Neural cell (in vitro differentiated cells): ENCODE data around the gene VEPH1. TPM values are rescaled to one million over a fixed set of nuclear protein-coding genes. Genes with fewer than 3 reads are reported as not detected.

ENCODE experiments used
- H2AFZ ChIP-seq: fragments of 200-600, 300-800 bp; sonication (generic), shearing (Covaris generic); 2 replicates; pipeline ENCODE4 v1.6.0; 2014; ENCODE audit warnings: low read depth, mild to moderate bottlenecking, antibody characterized with exemption, low read length, moderate library complexity
- H3F3A ChIP-seq: fragments of 200-600 bp; shearing (Covaris generic); 2 replicates; pipeline ENCODE4 v1.6.1; 2016; ENCODE audit warnings: mild to moderate bottlenecking, moderate library complexity, mixed read lengths, antibody characterized with exemption, low read length; ENCODE audit not compliant: insufficient read depth, poor library complexity, severe bottlenecking
- H3K27ac ChIP-seq: fragments of 200-600, 300-800 bp; sonication (generic), shearing (Covaris generic); 2 replicates; pipeline ENCODE4 v1.5.1; 2014; ENCODE audit warnings: mild to moderate bottlenecking, low read length, moderate library complexity
- H3K27me3 ChIP-seq: fragments of 300-800, 200-600 bp; sonication (generic), shearing (Covaris generic); 2 replicates; pipeline ENCODE4 v1.6.0; 2014; ENCODE audit warnings: mild to moderate bottlenecking, low read depth, low read length, moderate library complexity; ENCODE audit not compliant: insufficient read depth
- H3K36me3 ChIP-seq: fragments of 300-800, 200-600 bp; sonication (generic), shearing (Covaris generic); 2 replicates; pipeline ENCODE4 v1.5.1; 2014; ENCODE audit warnings: mild to moderate bottlenecking, antibody characterized with exemption, low read length, moderate library complexity; ENCODE audit not compliant: insufficient read depth
- H3K4me2 ChIP-seq: fragments of 300-800, 200-600 bp; sonication (generic), shearing (Covaris generic); 2 replicates; pipeline ENCODE4 v1.6.0; 2014; ENCODE audit warnings: mild to moderate bottlenecking, low read length
- H3K4me3 ChIP-seq: fragments of 300-800, 200-600 bp; sonication (generic), shearing (Covaris generic); 2 replicates; pipeline ENCODE4 v1.5.1; 2014; ENCODE audit warnings: mild to moderate bottlenecking, low read length, moderate library complexity
- H3K79me2 ChIP-seq: fragments of 200-600 bp; shearing (Covaris generic); replicated peaks from 2 replicates; pipeline ENCODE4 v1.6.0; 2014; ENCODE audit warnings: mild to moderate bottlenecking, low read length, moderate library complexity; ENCODE audit not compliant: insufficient read depth
- H3K9ac ChIP-seq: fragments of 300-800, 200-600 bp; sonication (generic), shearing (Covaris generic); 2 replicates; pipeline ENCODE4 v1.6.1; 2016; ENCODE audit warnings: mild to moderate bottlenecking, low read length, mixed read lengths
- H3K9me2 ChIP-seq: fragments of 200-600 bp; shearing (Covaris generic); 2 replicates; pipeline ENCODE4 v1.6.1; 2016; ENCODE audit warnings: mild to moderate bottlenecking, low read length, mixed read lengths; ENCODE audit not compliant: insufficient read depth
- H3K9me3 ChIP-seq: fragments of 200-600, 300-800 bp; sonication (generic), shearing (Covaris generic); 2 replicates; pipeline ENCODE4 v1.6.1; 2016; ENCODE audit warnings: mild to moderate bottlenecking, mixed run types, low read length, moderate library complexity, mixed read lengths
- H4K20me1 ChIP-seq: fragments of 200-600 bp; shearing (Covaris generic); 2 replicates; pipeline ENCODE4 v1.6.1; 2016; ENCODE audit warnings: mild to moderate bottlenecking, mixed run types; ENCODE audit not compliant: insufficient read depth
- EP300 ChIP-seq: fragments of 450-650 bp; conservative IDR thresholded peaks from 2 replicates; pipeline ENCODE4 v1.6.1; 2014; ENCODE audit warnings: antibody characterized with exemption, mild to moderate bottlenecking, moderate library complexity; ENCODE audit not compliant: poor library complexity, severe bottlenecking
- EZH2 ChIP-seq: fragments of 200-600, 300-800 bp; shearing (Covaris generic), sonication (generic); IDR thresholded peaks from 2 replicates; pipeline ENCODE4 v1.6.1; 2014; ENCODE audit warnings: antibody characterized with exemption, low read length, borderline replicate concordance, mild to moderate bottlenecking; ENCODE audit not compliant: insufficient read depth, poor library complexity, severe bottlenecking
- MXI1 ChIP-seq: fragments of 450-650 bp; conservative IDR thresholded peaks from 2 replicates; pipeline ENCODE4 v1.6.1; 2014; ENCODE audit warnings: antibody characterized with exemption, mild to moderate bottlenecking; ENCODE audit not compliant: poor library complexity, severe bottlenecking
- POLR2AphosphoS5 ChIP-seq: IDR thresholded peaks from 2 replicates; pipeline ENCODE4 v1.6.1; 2012
- RAD21 ChIP-seq: fragments of 450-650 bp; conservative IDR thresholded peaks from 2 replicates; pipeline ENCODE4 v1.6.1; 2014; ENCODE audit warnings: antibody characterized with exemption, mild to moderate bottlenecking, moderate library complexity
- SMC3 ChIP-seq: fragments of 450-650 bp; conservative IDR thresholded peaks from 2 replicates; pipeline ENCODE4 v1.6.1; 2014; ENCODE audit warnings: antibody characterized with exemption, mild to moderate bottlenecking, moderate library complexity; ENCODE audit not compliant: poor library complexity
- TAF1 ChIP-seq: IDR thresholded peaks from 2 replicates; pipeline ENCODE4 v1.6.1; 2012; ENCODE audit warnings: low read depth
- polyA plus RNA-seq: library from polyadenylated mRNA; depleted of rRNA; stranded (reverse); fragments of >200 nt; gene quantifications from 2 replicates; pipeline ENCODE4 v1.2.3, GENCODE V29; 2014
- TF ChIP-seq, protein P1 (sequence below): fragments of 450-650 bp; IDR thresholded peaks from 2 replicates; pipeline ENCODE4 v1.5.1; 2014; ENCODE audit warnings: antibody characterized with exemption, mild to moderate bottlenecking, moderate library complexity; ENCODE audit not compliant: poor library complexity, severe bottlenecking
- TF ChIP-seq, protein P2 (sequence below): IDR thresholded peaks from 2 replicates; pipeline ENCODE4 v1.6.1; 2012; ENCODE audit warnings: borderline replicate concordance

Gene VEPH1
- polyA plus RNA-seq, 1 donor from 2014 or later = 0.89 TPM

DNA sequence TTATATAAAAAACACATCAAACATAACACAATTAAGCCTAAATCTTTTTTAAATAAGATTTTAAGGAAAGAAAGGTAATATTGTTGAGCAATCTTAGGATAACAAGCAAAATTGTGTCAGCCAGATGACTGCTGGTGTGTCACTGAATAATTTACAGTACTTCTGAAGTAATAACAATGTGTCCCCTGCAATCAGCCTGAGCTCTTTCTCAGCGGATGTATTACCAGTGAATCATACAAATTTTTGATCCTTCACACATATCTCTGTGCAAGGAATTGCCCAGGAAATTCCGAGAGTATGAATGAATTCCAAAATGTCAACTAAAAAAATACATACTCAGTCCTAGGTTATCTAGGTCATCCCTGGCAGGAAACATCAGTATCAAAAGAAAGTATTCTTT, 143.2 kb downstream of the VEPH1 start:
- TF ChIP-seq POLR2AphosphoS5 = no peak
- TF ChIP-seq TAF1 = no peak
- no peak for TF ChIP-seq SMC3
- TF ChIP-seq, protein P1, sequence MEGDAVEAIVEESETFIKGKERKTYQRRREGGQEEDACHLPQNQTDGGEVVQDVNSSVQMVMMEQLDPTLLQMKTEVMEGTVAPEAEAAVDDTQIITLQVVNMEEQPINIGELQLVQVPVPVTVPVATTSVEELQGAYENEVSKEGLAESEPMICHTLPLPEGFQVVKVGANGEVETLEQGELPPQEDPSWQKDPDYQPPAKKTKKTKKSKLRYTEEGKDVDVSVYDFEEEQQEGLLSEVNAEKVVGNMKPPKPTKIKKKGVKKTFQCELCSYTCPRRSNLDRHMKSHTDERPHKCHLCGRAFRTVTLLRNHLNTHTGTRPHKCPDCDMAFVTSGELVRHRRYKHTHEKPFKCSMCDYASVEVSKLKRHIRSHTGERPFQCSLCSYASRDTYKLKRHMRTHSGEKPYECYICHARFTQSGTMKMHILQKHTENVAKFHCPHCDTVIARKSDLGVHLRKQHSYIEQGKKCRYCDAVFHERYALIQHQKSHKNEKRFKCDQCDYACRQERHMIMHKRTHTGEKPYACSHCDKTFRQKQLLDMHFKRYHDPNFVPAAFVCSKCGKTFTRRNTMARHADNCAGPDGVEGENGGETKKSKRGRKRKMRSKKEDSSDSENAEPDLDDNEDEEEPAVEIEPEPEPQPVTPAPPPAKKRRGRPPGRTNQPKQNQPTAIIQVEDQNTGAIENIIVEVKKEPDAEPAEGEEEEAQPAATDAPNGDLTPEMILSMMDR = no peak
- no peak for TF ChIP-seq EP300
- no peak for TF ChIP-seq EZH2
- no peak for TF ChIP-seq MXI1
- no peak for TF ChIP-seq RAD21
- TF ChIP-seq, protein P2, sequence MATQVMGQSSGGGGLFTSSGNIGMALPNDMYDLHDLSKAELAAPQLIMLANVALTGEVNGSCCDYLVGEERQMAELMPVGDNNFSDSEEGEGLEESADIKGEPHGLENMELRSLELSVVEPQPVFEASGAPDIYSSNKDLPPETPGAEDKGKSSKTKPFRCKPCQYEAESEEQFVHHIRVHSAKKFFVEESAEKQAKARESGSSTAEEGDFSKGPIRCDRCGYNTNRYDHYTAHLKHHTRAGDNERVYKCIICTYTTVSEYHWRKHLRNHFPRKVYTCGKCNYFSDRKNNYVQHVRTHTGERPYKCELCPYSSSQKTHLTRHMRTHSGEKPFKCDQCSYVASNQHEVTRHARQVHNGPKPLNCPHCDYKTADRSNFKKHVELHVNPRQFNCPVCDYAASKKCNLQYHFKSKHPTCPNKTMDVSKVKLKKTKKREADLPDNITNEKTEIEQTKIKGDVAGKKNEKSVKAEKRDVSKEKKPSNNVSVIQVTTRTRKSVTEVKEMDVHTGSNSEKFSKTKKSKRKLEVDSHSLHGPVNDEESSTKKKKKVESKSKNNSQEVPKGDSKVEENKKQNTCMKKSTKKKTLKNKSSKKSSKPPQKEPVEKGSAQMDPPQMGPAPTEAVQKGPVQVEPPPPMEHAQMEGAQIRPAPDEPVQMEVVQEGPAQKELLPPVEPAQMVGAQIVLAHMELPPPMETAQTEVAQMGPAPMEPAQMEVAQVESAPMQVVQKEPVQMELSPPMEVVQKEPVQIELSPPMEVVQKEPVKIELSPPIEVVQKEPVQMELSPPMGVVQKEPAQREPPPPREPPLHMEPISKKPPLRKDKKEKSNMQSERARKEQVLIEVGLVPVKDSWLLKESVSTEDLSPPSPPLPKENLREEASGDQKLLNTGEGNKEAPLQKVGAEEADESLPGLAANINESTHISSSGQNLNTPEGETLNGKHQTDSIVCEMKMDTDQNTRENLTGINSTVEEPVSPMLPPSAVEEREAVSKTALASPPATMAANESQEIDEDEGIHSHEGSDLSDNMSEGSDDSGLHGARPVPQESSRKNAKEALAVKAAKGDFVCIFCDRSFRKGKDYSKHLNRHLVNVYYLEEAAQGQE = no peak
- Histone ChIP-seq H3K9me3 (no peaks in the 10 kb centered on the region), H3K9me2 (no peaks in the 10 kb centered on the region), H3K4me3 (no peak overlapping the region), H3K36me3 (no peaks in the 10 kb centered on the region), H3K27me3 (no peaks in the 10 kb centered on the region), H4K20me1 (no peaks in the 10 kb centered on the region), H3K4me2 (no peak overlapping the region), H3K9ac (no peak overlapping the region), H3K79me2 (no peaks in the 10 kb centered on the region), H3K27ac (no peak overlapping the region), H2AFZ (no peak overlapping the region), H3F3A (no peaks in the 10 kb centered on the region)

DNA sequence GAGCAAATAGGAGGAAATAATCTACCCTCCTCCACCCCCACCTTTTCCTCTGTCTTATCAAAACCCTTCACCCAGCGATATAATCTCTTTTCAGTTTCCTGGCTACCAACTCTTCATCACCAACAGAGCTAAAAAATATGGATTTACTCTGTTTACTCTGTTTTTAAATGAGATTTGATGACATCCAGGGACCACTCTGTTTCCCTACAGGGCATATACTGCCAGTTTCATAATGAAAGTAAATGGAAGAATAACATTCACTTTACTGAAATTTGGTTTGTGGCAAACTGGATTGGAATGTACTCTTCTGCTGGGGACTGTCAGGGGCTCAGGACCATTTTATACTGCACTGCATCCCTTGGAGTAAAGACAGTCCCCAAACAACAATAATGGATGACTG, 146.7 kb downstream of the VEPH1 start:
- Histone ChIP-seq H3K79me2 (no peaks in the 10 kb centered on the region), H3F3A (no peaks in the 10 kb centered on the region), H4K20me1 (no peaks in the 10 kb centered on the region), H3K36me3 (no peaks in the 10 kb centered on the region), H3K4me3 (no peak overlapping the region), H3K9ac (no peak overlapping the region), H3K27ac (no peak overlapping the region), H2AFZ (no peak overlapping the region), H3K27me3 (no peaks in the 10 kb centered on the region), H3K4me2 (no peak overlapping the region), H3K9me2 (no peaks in the 10 kb centered on the region), H3K9me3 (no peaks in the 10 kb centered on the region)
- TF ChIP-seq MXI1 (no peak), RAD21 (no peak), SMC3 (no peak), TAF1 (no peak), EZH2 (no peak)
- TF ChIP-seq, protein P2 = no peak
- TF ChIP-seq, protein P1 = no peak
